Left cardiac atrium (tissue), 4 donors: ENCODE results near the gene YBX2. TPM values are rescaled to one million over a fixed set of nuclear protein-coding genes. Genes with fewer than 3 reads are reported as not detected.
A peak's percentile ranks its signal among the peaks of the same experiment; 100 is the strongest.

Experiments used
- ATAC-seq, 2 donors: fragments of 200-7000 bp; cut with Tn5 transposase; one replicate each; pipeline ENCODE4 v1.9.1; 2020; ENCODE audit warnings: mild to moderate bottlenecking in 2 of 2, moderate library complexity in 2 of 2
- DNase-seq: peaks from one replicate; pipeline ENCODE4 v3.0.0-alpha.2; 2020
- intact Hi-C, 2 donors: fragments of 100-400 bp; cut with DNase I; formaldehyde crosslinking; loops; one replicate each; pipeline versions ENCODE4 v1.14.1 to v1.15.1; 2022 to 2023
- total RNA-seq, 2 donors: library from RNA; stranded (reverse); fragmentation: NEBNext Ultra II Directional; extraction: Animal tissue kit (Norgen Biotek cat#: 25700); gene quantifications; one replicate each; pipeline ENCODE4 v1.2.1, GENCODE V29; 2021
- donor health status: DM: no; HTN: yes; CAD: no.
- donor health status: DM: no; HTN: yes; CAD: no; lungs with severe emphysema.
- donor health status: DM: yes; HTN: yes; CAD: no.
- donor health status: Dilated cardiomyopathy.

YBX2 gene
- total RNA-seq, 2 donors from 2014 or later: 1.2 to 1.9 TPM

GRCh38 chr17:7325031-7325528, 30.6 kb upstream of the YBX2 start:
- ATAC-seq (no peak), DNase-seq (no peak)
- intact Hi-C loops: no loop called here

DNA sequence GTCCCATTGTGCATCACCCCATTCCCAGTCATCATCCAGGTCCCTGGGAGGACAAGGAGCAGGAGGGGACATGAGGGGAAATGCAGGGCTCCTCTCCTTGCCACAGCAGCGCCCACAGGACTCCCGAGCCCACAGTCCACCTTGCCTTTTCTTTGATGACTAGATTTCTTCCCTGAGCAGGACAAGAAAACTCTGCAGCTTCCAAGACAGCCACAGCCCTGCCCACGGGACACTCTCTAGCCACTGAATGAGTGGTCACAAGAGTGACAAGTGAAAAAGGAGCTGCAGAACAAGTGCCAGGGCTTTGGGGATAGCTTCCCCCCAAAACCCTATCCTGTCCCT, 30.0 kb upstream of the YBX2 start:
- intact Hi-C loops: no loop called here
- DNase-seq (no peak), ATAC-seq (no peak)

DNA sequence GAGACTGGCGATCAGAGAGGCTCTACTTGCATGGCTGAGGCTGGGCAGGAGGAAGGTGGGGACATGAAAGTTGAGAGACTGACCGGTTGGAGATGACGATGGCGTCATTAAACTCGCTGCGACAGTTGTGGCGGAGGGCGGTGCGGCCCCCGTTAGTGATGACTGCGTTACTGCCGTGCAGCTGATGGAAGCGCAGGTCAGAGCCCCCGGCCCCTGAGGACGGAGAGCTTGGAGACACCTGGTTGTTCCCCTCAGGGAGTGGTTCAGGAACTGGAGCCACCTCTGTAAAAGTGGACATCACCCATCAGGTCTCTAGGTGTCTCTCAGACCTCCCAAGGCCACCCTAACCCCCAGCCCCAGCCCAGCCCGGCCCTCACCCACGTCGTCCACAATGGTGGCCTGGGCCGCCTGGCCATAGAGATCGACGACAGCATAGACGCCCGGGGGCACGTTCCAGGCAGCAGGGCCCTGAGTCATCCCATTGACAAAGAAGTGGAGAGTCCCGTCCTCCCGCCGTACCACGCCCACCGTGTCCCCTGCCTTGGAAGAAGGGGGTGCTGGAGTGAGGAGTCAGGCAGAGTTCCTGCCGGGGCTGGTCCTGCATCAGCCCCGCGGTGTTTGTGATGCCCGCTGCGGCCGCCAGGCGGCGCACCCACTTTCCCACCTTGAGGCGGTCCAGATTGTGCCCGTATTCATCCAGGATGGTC, 29.4 kb upstream of the YBX2 start:
- DNase-seq (peak; percentile 63), ATAC-seq (peak; percentile 14 to 28)
- intact Hi-C loops: no loop called here

DNA sequence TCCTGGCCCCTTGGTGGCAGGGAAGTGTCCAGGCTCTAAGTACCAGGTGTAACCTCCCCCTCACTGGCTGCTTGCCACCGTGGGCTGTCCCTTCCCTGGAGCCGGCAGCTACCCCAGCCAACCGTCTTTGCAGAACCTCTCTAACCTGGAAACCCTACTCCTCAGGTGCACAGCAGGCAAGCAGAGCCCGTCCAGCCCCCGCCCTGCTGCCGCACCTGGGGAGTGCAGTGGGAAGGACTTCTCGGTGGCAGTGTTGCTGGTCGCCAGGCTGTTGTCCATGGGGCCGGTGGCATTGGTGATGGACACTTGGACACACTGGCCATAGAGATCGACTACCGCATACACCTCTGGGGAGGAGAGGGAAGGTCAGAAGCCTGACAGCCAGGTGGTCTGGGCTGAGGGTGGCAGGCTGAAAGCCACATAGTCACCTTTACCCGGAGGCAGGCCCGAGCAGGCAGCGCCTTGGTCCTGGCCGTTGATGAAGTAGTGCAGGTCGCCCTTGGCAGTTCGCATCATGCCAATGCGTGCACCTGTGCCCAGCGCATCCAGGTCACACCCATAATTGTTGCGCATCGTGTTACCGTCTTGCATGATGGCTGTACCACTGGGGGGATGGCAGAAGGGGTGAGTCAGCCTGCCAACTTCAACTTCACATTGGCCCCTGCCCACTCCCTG, 28.2 kb upstream of the YBX2 start:
- intact Hi-C loops: no loop called here
- DNase-seq (no peak), ATAC-seq (no peak)

DNA sequence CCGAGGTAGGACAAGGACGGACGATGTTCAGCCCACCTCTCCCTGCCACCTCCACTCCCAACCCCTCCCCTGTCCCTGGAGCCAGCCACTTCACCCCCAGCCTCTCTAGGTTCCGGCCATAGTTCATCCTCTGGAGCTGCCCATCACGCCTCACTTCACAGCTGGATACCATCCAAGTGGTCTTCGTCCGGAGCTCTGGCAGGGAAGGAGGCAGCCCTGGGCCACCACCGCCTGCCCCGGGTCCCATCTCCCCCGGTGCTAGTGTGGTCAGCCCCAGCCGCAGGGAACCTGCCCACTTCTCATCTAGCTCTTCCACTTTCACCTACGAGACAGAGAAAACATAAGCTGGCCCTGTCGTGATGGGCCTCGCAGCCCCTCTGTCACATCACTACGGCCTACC, 27.0 kb upstream of the YBX2 start:
- DNase-seq: no peak
- ATAC-seq: no peak
- intact Hi-C loops: no loop called here

DNA sequence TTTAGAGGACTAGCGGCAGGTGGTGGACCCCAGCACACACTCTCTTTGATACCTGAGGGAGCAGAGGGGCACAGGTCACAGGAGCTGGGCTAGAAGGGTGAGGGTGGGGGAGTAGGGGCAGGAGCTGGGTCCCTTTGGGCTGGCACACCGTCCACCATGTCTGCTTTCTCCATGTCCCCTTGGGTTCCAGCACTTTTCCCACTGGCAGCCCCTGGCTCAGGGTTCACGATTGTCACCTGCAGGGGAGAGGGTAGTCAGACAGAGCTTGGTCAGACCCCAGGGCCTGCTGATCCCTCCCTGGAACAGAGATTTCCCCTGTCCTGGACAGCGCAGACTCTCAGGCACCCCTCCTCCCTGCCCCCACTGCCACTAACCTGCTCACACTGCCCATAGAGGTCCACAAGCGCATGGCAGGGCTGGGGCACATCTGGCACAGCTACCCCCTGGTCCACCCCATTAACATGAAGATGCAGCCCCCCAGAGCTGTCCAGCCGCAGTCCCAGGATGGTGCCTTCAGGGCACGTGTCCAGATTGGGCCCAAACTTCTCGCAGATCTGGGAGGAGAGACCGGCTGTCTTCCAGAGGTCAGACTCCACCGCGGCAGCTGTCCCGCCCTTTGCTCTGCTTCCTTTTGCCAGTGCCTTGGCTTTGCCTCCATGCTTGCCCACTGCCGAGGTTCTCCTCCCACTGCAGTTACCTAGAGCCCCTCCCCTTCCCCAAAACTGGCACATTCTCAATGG, 23.9 kb upstream of the YBX2 start:
- intact Hi-C loops: no loop called here
- ATAC-seq (no peak), DNase-seq (no peak)

DNA sequence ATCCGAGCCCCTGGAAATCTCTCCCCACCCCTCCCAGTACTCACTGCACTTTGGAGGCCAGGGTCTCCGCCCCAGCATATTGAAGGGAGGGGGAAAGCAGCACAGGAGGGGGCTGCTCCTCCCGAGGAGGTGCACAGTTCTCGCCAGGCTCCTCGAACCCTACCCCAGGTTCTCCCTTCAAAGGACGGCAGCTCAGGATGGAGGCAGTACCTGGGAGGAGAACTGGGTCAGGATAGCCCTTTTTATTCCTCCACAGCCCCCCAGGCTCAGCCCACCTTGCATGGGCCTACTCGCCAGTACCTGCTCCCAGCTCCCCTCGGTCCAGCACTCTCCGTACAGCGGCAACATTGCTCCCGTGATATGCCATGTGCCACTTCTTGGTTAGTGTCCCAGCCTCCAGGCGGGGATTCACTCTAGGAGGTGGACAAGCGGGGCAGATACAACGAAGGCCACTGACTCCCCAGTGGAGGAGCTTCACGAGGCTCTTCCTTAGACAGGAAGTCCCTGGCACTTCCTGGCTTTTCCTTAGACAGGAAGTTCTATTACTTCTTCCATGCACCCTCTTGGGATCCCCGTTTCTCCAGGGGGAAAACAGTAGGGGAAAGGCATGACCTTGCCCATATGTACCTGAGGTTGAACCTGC, 22.8 kb upstream of the YBX2 start:
- ATAC-seq (no peak), DNase-seq (no peak)
- intact Hi-C loops: no loop called here

DNA sequence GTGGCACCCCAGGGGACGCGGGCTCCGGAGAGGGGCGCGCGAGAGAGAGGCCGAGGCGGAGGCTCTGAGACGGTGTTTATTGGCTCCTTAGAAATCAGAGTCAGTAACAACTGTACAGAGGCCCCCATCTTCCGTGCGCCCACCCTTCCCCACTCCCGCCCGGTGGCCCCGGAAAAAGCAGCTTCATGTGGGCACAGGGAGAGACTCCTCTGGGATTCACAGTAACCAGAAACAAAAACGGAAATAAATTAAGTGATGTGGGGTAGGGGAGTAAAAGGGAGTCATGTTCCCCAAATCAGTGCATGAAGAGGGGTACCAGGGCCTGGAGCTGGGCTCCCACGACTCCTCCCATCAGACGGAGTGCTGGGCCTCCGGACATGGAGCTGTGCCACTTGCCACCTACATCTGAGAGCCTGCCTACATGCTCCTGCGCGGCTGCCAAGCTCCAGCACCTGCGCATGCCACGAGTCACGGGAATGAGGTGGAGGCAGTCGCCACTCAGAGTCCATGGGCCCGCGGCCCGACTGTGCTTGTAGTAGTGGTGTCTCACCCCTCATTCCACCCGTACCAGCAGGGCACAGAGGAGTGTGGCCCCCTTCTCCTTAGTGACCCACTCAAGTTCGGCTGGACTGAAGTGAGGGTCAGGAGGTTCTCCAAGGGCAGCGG, 21.3 kb upstream of the YBX2 start:
- ATAC-seq (peak in 1 of 2 donors; percentile 4), DNase-seq (no peak)
- intact Hi-C loops: no loop called here

DNA sequence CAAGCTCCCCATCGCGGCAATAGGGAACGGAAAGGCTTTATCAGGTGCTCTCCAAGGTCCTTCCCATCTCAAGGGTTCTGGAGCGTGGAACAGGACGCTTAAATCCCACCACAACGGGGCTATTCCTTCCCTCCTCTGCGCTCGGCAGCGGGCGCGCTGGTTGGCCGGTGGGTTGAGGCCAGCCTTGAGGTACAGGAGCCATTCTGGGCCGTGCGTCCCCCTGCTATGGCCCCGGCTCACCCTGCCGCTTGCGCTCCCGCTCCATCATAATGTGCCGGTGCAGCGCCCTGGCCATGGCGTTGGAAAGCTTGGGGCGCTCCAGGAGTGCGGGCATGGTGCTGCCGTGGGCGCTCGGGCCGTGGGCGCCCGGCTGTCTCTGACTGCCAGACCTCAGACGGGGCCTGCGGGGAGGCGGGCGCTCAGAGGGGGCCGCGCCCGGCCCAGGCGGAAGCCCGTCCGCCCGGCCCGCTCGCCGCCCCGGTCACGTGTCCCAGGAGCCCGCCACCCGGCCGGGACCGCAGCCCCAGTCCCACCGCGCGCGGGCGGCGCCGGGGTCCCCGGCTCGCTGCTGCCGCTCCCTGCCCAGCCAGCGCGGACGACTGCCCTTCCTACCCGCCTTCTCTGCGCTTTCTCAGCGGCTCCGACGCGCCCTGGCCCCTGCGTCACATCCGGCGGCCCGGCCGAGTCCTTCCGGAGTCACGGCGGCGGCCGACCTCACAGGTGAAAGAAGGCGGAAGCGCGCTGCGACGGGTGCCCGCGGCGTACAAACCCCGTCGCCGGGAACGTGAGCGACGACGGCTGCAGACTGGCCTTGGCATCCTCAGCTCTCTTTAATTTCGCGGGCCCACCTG, 20.5 kb upstream of the YBX2 start, which contains the start of gene GPS2:
GPS2 (minus strand) TSS at position 642 of the 851 bp plus-strand sequence; CDS start at position 334, 308 bp downstream.
- ATAC-seq (peak; percentile 86 to 95), DNase-seq (peak; percentile 95)
- intact Hi-C loops: no loop called here

DNA sequence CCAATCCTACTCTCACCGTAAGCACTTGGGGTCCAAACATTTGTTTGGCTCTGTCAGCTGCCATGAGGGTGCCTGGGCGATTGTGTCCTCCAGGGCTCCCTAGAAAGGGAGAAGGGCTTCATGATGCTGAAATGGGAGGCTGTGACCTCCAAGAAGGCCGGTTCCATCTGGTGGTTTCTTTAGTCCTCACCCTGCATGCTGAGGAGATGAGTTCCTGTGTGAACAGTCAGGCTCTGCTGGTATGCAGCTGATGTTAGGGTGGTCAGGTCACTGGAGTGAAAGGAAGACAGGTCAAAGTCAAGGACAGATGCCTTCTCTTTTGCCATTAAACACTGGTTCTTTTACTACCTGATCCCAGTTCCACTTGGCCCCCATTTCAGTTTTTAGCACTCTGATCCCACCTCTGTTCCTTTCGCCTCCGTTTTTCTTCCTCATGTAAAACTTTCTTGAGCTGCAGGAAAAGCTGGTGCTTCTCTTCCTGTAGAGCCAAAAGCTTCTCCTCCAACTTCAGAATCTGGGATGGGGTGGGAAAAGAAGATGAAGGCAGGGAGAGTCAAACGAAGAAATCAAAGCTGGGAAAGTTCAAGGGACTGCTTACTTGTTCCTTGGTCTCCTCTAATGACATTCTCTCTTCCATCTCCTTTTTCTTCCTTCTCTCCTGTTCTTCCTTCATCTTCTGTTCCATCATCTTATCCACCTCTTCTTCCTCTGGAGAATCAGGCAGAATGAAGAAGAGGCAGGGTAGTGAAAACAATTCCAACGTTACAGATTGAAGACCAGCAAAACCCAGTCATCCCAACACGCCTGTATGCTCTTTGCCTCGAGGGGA, 19.7 kb upstream of the YBX2 start:
- intact Hi-C loops: no loop called here
- DNase-seq (no peak), ATAC-seq (no peak)

DNA sequence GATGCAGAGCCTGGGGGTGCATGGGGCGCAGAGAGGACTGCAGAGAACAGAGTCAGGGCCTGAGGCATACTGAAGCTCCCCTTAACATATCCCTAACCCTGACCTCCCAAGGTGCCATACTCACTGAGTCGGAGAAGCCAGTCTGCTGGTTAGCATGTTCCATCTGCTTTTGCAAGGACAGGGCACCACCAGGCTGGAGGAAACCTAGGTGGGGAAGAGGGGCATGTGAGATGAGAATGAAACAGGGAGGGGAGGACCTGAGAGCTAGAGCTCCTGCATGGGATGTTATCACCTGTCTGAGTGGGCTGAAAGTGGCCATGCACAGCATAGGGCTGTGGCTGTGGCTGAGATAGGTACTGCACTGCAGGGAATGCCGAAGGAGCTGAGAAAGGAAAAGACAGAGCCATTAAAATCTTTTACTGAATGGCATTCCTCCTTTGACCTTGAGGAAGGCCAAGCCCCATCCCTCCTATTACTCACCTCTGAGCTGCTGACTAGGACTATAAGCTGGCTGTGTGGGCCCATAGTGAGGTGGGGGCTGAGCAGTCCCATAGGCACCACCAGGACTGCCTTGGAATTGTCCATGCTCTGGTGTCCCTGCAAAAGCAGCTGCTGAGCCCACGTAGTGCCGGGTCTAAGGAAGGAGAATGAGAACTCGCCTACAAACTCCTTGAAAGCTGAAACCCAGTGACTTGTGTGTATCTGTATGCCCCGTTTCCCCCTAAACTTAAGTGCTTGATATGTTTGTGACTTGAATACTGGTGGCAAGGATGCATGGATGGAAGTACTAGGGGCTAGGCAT, 18.9 kb upstream of the YBX2 start:
- intact Hi-C loops: no loop called here

DNA sequence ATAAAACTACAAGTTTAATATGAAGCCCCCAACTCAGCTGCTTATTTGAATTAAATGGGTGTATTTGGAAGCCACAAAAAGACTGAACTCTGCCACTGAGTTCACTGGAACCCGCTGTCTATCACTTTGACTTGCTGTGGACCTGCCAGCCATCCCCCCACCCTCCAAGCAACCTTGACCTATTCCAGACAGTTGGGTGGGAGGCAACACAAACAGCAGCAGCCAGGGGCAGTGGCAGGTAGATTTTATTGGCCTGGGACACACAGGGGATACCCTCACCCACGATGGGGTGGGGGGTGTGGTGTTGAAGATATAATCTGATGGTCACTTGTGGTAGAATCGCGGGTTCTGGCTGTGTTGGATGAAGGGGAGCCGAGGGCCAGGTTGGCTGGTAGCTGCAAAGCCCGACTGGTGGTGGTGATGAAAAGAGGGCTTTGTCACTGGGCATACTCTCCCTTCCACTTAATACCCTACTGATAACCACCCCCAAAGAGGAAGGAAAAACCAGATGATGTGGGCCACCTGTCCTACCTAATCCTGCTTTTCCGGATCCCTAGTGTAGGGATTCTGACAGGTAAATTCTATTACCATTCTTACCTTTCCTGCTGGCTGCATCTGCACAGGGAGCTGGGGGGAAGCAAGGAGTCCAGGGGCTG, 18.1 kb upstream of the YBX2 start:
- ATAC-seq (no peak), DNase-seq (no peak)
- intact Hi-C loops: no loop called here

More for the DNA sequence above, 18.9 kb upstream of the YBX2 start:
- DNase-seq: peak; percentile 15
- ATAC-seq: no peak

GRCh38 chr17:7311110-7311705, 16.8 kb upstream of the YBX2 start:
- DNase-seq: no peak
- ATAC-seq: no peak
- intact Hi-C loops: no loop called here

DNA sequence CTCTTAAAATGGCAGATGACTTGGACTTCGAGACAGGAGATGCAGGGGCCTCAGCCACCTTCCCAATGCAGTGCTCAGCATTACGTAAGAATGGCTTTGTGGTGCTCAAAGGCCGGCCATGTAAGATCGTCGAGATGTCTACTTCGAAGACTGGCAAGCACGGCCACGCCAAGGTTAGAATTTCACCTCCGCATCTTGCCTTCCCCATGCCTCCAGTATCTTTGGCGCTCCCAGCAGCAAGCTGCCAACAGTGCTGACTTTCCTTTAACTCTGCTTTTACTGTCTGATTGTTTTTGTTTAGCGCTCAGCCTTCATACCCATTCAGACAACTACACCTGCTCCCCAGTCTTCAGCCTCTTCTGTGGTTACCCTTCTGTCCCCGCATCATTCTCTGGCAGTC, 15.2 kb upstream of the YBX2 start:
- intact Hi-C loops: no loop called here
- ATAC-seq: no peak

DNA sequence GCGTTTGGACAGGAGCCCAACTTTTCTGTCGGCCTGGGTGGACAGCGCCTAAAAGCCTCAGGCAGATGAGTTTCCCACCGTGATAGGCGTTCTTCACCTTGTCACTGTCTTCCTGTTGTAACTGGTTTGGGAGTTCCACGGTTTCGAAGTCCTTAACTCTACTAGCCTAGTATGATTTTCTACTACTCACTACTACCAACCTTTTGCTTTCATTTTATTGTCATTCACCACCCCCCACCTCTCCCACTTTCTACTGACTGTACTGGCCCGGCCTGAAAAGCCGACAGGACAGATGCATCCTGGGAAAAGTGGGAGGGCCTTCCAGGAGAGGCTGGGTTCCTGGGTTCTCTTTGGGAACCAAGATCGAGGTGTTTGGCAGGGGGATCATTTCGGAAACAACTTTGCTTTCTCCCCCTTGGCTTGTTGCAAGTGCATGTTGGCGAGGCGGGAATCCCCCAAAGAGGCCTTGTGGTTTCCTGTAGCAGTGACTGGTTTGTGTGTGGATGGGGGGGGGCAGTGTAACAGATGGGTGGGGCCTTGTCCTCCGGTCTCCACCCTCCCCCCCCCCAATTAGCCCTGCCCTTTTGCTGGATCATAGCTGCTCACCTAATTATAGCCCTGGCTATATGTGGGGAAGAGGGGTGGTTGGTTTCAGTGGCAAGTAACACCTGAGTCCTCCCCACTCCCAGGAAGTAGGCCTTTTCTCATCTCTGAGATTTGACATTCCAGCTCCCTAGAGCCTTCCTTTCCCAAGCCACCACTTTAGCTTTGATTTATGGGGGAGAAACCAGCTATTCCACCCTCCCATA, 14.4 kb upstream of the YBX2 start:
- ATAC-seq (peak; percentile 6 to 31), DNase-seq (peak; percentile 81)
- intact Hi-C loops: no loop called here

More for the DNA sequence above, 15.2 kb upstream of the YBX2 start:
- no peak for DNase-seq
